ENCODE results near the gene CNPY4. TPM values are rescaled to one million over a fixed set of nuclear protein-coding genes. Genes with fewer than 3 reads are reported as not detected.

The CNPY4 gene
- total and polyA plus RNA-seq, 10 of the 15 experiments (the other 5 are each of a cell fraction or from before 2014, with no cell fraction given) = 2.5 to 9.2 (median 6.8) TPM

- no peak overlapping the region for H3K4me3 ChIP-seq
- H3K27me3 ChIP-seq (replicated peaks in 1 of 2; ENCODE audit: control insufficient read depth in 2 of 2, insufficient read depth in 2 of 2, low read length in 1 of 2) = peaks cover 0 to 6% of the 10 kb centered on the region in 2 experiments; a peak in 2 of 4 replicates
- SMC1A ChIA-PET (ENCODE audit: uncharacterized antibody, unreplicated experiment) = interaction anchor here (0.7 kb wide), 1 partner anchor 249 kb away, joined by 4 read pairs; no protein-coding TSS in a partner anchor
- FAIRE-seq (no peak), DNase-seq (ENCODE audit: low read depth, low spot score) (no peak), ATAC-seq (no peak)
- BruUV-seq (replicated peaks) = no TSS peak
- H3K4me2 ChIP-seq (ENCODE audit: control insufficient read depth, insufficient read depth) = no peak overlapping the region
- H3K9ac ChIP-seq (ENCODE audit: control insufficient read depth, insufficient read depth, low read length) = no peak overlapping the region
- TF ChIP-seq, protein P1, sequence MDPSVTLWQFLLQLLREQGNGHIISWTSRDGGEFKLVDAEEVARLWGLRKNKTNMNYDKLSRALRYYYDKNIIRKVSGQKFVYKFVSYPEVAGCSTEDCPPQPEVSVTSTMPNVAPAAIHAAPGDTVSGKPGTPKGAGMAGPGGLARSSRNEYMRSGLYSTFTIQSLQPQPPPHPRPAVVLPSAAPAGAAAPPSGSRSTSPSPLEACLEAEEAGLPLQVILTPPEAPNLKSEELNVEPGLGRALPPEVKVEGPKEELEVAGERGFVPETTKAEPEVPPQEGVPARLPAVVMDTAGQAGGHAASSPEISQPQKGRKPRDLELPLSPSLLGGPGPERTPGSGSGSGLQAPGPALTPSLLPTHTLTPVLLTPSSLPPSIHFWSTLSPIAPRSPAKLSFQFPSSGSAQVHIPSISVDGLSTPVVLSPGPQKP (IDR thresholded peaks at IDR 0.05; ENCODE audit: low read depth, low read length) = no peak
- no peak for TF ChIP-seq MAX (IDR thresholded peaks at IDR 0.05; ENCODE audit: low read depth, low read length)
- intact Hi-C loops (cut with micrococcal nuclease; ENCODE audit: unreplicated experiment) (no loop called here), in situ Hi-C loops (cut with MboI) (no loop called here)
- CTCF ChIA-PET = interaction anchor here (0.9 kb wide), 1 partner anchor 16 kb away, joined by 3 read pairs; no protein-coding TSS in a partner anchor
- no peak overlapping the region for H3K27ac ChIP-seq (ENCODE audit: control insufficient read depth, insufficient read depth)
- POLR2A ChIA-PET = interaction anchor here (0.6 to 1.1 kb wide), 5 partner anchors 8 to 221 kb away, joined by 3 to 7 read pairs (median 4); no protein-coding TSS in a partner anchor
- RAD21 ChIA-PET (ENCODE audit: unreplicated experiment) = interaction anchor here (0.8 to 1.2 kb wide), 2 partner anchors 31 to 33 kb away, joined by 4 to 6 read pairs; no protein-coding TSS in a partner anchor
- H3K9me3 ChIP-seq (replicated peaks; ENCODE audit: control insufficient read depth, insufficient read depth, low read length) = no peaks in the 10 kb centered on the region
- WGBS (ENCODE audit: insufficient coverage, insufficient replicate concordance, low lambda C conversion rate, missing lambda C conversion rate) = 56% methylated on average over 5 of the region's 5 CpGs
- no peak overlapping the region for H2AFZ ChIP-seq (ENCODE audit: control insufficient read depth, low read depth, low read length)
- no peaks in the 10 kb centered on the region for H4K20me1 ChIP-seq (ENCODE audit: control insufficient read depth, insufficient read depth)
- no peaks in the 10 kb centered on the region for H3K79me2 ChIP-seq (ENCODE audit: control insufficient read depth, insufficient read depth, low read length)
- H3K36me3 ChIP-seq (ENCODE audit: control insufficient read depth in 2 of 2, insufficient read depth in 2 of 2, low read length in 1 of 2) = no peaks in the 10 kb centered on the region
- H3K4me1 ChIP-seq (ENCODE audit: control insufficient read depth, insufficient read depth, low read length) = peaks cover 23% of the 10 kb centered on the region
Measured at GRCh38 chr7:100163871-100164270, 44.4 kb downstream of the CNPY4 start.

DNA sequence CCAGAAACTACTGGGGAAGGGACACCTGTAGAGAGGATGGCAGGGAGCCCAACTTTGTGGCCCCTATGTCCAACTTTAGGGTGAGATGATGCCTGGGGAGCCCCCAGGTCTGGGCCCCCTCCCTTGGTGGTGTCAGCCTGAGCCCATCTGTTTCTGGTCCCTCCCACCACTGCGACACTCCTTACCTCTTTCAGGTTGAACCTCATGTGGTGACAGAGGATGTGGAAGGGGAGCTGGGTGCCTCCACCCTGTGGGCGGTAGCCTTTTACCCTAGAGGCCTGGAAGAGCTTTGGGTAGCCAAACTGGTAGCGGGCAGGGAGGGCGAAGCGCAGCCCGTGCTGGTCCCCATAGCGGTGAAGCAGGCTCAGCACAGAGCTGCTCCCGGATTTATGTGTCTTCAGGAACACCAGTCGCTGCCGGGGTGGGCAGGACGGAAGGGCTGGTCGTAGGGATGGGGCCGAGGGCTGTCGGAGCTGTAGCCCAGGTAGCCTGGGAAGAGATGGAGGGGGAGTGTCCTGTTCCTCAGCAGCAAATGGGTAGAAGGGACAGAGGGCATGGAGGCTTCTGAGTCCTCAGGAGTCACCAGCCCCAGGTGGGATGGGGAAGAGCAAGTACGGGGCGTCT is 47.0 kb downstream of the CNPY4 start:
- in situ Hi-C loops (cut with MboI) = no loop called here
- TF ChIP-seq ETV6 (conservative IDR thresholded peaks at IDR 0.05 in 1 of 2, IDR thresholded peaks at IDR 0.05 in 1 of 2; ENCODE audit: borderline replicate concordance in 1 of 2, low read depth in 1 of 2) (no peak), SIX5 (IDR thresholded peaks at IDR 0.05; ENCODE audit: low read depth, low read length, severe bottlenecking) (no peak), ZNF592 (IDR thresholded peaks at IDR 0.05) (no peak)
- TF ChIP-seq, protein P2, sequence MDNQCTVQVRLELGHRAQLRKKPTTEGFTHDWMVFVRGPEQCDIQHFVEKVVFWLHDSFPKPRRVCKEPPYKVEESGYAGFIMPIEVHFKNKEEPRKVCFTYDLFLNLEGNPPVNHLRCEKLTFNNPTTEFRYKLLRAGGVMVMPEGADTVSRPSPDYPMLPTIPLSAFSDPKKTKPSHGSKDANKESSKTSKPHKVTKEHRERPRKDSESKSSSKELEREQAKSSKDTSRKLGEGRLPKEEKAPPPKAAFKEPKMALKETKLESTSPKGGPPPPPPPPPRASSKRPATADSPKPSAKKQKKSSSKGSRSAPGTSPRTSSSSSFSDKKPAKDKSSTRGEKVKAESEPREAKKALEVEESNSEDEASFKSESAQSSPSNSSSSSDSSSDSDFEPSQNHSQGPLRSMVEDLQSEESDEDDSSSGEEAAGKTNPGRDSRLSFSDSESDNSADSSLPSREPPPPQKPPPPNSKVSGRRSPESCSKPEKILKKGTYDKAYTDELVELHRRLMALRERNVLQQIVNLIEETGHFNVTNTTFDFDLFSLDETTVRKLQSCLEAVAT (IDR thresholded peaks at IDR 0.05) = no peak

More for the DNA sequence above, 47.0 kb downstream of the CNPY4 start:
- Histone ChIP-seq H3K27ac (ENCODE audit: control insufficient read depth, insufficient read depth) (no peak overlapping the region), H3K27me3 (replicated peaks in 1 of 2; ENCODE audit: control insufficient read depth in 2 of 2, insufficient read depth in 2 of 2, low read length in 1 of 2) (peaks cover 0 to 6% of the 10 kb centered on the region in 2 experiments; a peak in 2 of 4 replicates), H3K36me3 (ENCODE audit: control insufficient read depth in 2 of 2, insufficient read depth in 2 of 2, low read length in 1 of 2) (no peaks in the 10 kb centered on the region), H2AFZ (ENCODE audit: control insufficient read depth, low read depth, low read length) (no peak overlapping the region), H3K4me2 (ENCODE audit: control insufficient read depth, insufficient read depth) (no peak overlapping the region), H4K20me1 (ENCODE audit: control insufficient read depth, insufficient read depth) (no peaks in the 10 kb centered on the region), H3K4me1 (ENCODE audit: control insufficient read depth, insufficient read depth, low read length) (peaks cover 46% of the 10 kb centered on the region), H3K9ac (ENCODE audit: control insufficient read depth, insufficient read depth, low read length) (no peak overlapping the region), H3K4me3 (no peak overlapping the region), H3K79me2 (ENCODE audit: control insufficient read depth, insufficient read depth, low read length) (no peaks in the 10 kb centered on the region), H3K9me3 (replicated peaks; ENCODE audit: control insufficient read depth, insufficient read depth, low read length) (no peaks in the 10 kb centered on the region)
- intact Hi-C loops (cut with micrococcal nuclease; ENCODE audit: unreplicated experiment) = no loop called here
- POLR2A ChIA-PET = interaction anchor here (0.8 to 3.3 kb wide), 4 partner anchors 11 to 24 kb away, joined by 3 to 11 read pairs (median 4); partner anchors contain the start of genes GPC2, LAMTOR4 and STAG3
- ATAC-seq (no peak), DNase-seq (ENCODE audit: low read depth, low spot score) (no peak), FAIRE-seq (no peak)
- CTCF ChIA-PET = interaction anchor here (0.9 to 1.2 kb wide), 2 partner anchors 17 to 24 kb away, joined by 3 read pairs; partner anchors contain the start of gene LAMTOR4
- SMC1A ChIA-PET (ENCODE audit: uncharacterized antibody, unreplicated experiment) = interaction anchor here (1.9 kb wide), 1 partner anchor 17 kb away, joined by 7 read pairs; the partner anchor contains the start of gene LAMTOR4
- RAD21 ChIA-PET (ENCODE audit: unreplicated experiment) = interaction anchor here (0.8 to 1.8 kb wide), 3 partner anchors 24 to 241 kb away, joined by 3 to 4 read pairs (median 4); no protein-coding TSS in a partner anchor
- no TSS peak for BruUV-seq (replicated peaks)
- WGBS (ENCODE audit: insufficient coverage, insufficient replicate concordance, low lambda C conversion rate, missing lambda C conversion rate) = 33% methylated on average over 16 of the region's 16 CpGs

All from GM12878 (cell line).